ENCODE measurements around the gene RPAP2. TPM values are rescaled to one million over a fixed set of nuclear protein-coding genes. Genes with fewer than 3 reads are reported as not detected.

RPAP2 gene
- total and polyA plus RNA-seq, 10 of the 15 experiments (the other 5 are each of a cell fraction or from before 2014, with no cell fraction given), result 11.4 to 39.5 (median 21.7) TPM

GRCh38 chr1:92354259-92354658, 55.4 kb downstream of the RPAP2 start (continued):
- TF ChIP-seq CEBPZ (IDR thresholded peaks at IDR 0.05; ENCODE audit: low read depth, low read length) (no peak), BCL11A (IDR thresholded peaks at IDR 0.05; ENCODE audit: low read depth, low read length) (no peak), SP1 (IDR thresholded peaks at IDR 0.05; ENCODE audit: low read depth, low read length) (no peak), ZNF622 (IDR thresholded peaks at IDR 0.05) (no peak), BHLHE40 (IDR thresholded peaks at IDR 0.05; ENCODE audit: borderline replicate concordance in 1 of 2, low read depth in 2 of 2, low read length in 1 of 2) (no peak), MXI1 (IDR thresholded peaks at IDR 0.05; ENCODE audit: low read depth, low read length) (no peak), KAT2A (conservative IDR thresholded peaks at IDR 0.05; ENCODE audit: control insufficient read depth, low read depth, low read length) (no peak), RFX5 (IDR thresholded peaks at IDR 0.05; ENCODE audit: low read depth, low read length) (no peak)

- TF ChIP-seq RCOR1 (conservative IDR thresholded peaks at IDR 0.05; ENCODE audit: low read depth, low read length), result no peak
- TF ChIP-seq CBFB (IDR thresholded peaks at IDR 0.05; ENCODE audit: low read depth), result no peak
- no peak for TF ChIP-seq SRF (IDR thresholded peaks at IDR 0.05; ENCODE audit: low read depth in 2 of 2, low read length in 2 of 2)
- no peak for TF ChIP-seq ZNF622 (IDR thresholded peaks at IDR 0.05)
- no peak for TF ChIP-seq CHD2 (IDR thresholded peaks at IDR 0.05; ENCODE audit: borderline replicate concordance, low read depth, low read length)
- no peak for TF ChIP-seq EED (IDR thresholded peaks at IDR 0.05; ENCODE audit: low read depth)
- no peak for TF ChIP-seq CREB1 (IDR thresholded peaks at IDR 0.05; ENCODE audit: low read depth)
- TF ChIP-seq TAF1 (IDR thresholded peaks at IDR 0.05; ENCODE audit: borderline replicate concordance, low read depth, low read length), result no peak
- TF ChIP-seq POLR2A (IDR thresholded peaks at IDR 0.05; ENCODE audit: low read depth, low read length), result no peak
- no peak for TF ChIP-seq CEBPB (IDR thresholded peaks at IDR 0.05; ENCODE audit: borderline replicate concordance in 1 of 2, low read depth in 2 of 2, low read length in 2 of 2)
- no peak for TF ChIP-seq WRNIP1 (IDR thresholded peaks at IDR 0.05; ENCODE audit: borderline replicate concordance, low read depth, low read length)
- no peak for TF ChIP-seq IKZF1 (conservative IDR thresholded peaks at IDR 0.05)
- TF ChIP-seq POLR2AphosphoS5 (IDR thresholded peaks at IDR 0.05; ENCODE audit: low read length), result no peak
- Histone ChIP-seq H3K4me1 (ENCODE audit: control insufficient read depth, insufficient read depth, low read length) (no peaks in the 10 kb centered on the region), H3K36me3 (ENCODE audit: control insufficient read depth in 2 of 2, insufficient read depth in 2 of 2, low read length in 1 of 2) (peaks cover 0 to 9% of the 10 kb centered on the region in 2 experiments; a peak in 1 of 4 replicates), H3K4me3 (no peak overlapping the region), H3K27me3 (replicated peaks in 1 of 2; ENCODE audit: control insufficient read depth in 2 of 2, insufficient read depth in 2 of 2, low read length in 1 of 2) (no peaks in the 10 kb centered on the region), H2AFZ (ENCODE audit: control insufficient read depth, low read depth, low read length) (no peak overlapping the region), H3K9me3 (replicated peaks; ENCODE audit: control insufficient read depth, insufficient read depth, low read length) (peaks cover 2% of the 10 kb centered on the region; the same call in 1 of the 3 replicates), H3K9ac (ENCODE audit: control insufficient read depth, insufficient read depth, low read length) (no peak overlapping the region), H3K4me2 (ENCODE audit: control insufficient read depth, insufficient read depth) (no peak overlapping the region), H4K20me1 (ENCODE audit: control insufficient read depth, insufficient read depth) (no peaks in the 10 kb centered on the region), H3K27ac (ENCODE audit: control insufficient read depth, insufficient read depth) (no peak overlapping the region), H3K79me2 (ENCODE audit: control insufficient read depth, insufficient read depth, low read length) (no peaks in the 10 kb centered on the region)
- ChIA-PET SMC1A (ENCODE audit: uncharacterized antibody, unreplicated experiment) (interaction anchor here (1.0 to 1.3 kb wide), 2 partner anchors 9 to 21 kb away, joined by 4 read pairs; no protein-coding TSS in a partner anchor), RAD21 (ENCODE audit: unreplicated experiment) (no interaction called here), POLR2A (no interaction called here), CTCF (no interaction called here)
- BruUV-seq (replicated peaks), result no TSS peak
- in situ Hi-C loops (cut with MboI), result no loop called here
- intact Hi-C loops (cut with micrococcal nuclease; ENCODE audit: unreplicated experiment), result no loop called here
- ATAC-seq (no peak), DNase-seq (ENCODE audit: low read depth, low spot score) (no peak), FAIRE-seq (no peak)
Measured at GRCh38 chr1:92356956-92357355, 58.1 kb downstream of the RPAP2 start.
